GM18951 (cell line): ENCODE results near the gene CYP19A1.
"Not testable (repeated sequence)": the region's sequence is repeated elsewhere in the genome, so short reads cannot be mapped to it uniquely, and the experiment has no call there.

ENCODE experiments used
- POLR2A ChIP-seq: IDR thresholded peaks from 4 replicates; pipeline ENCODE4 v1.6.1; 2011; ENCODE audit warnings: mild to moderate bottlenecking; ENCODE audit not compliant: insufficient read length, insufficient read depth; ENCODE audit errors: extremely low read depth
- in situ Hi-C: fragments of 300-500 bp; cut with MboI; formaldehyde crosslinking; loops from one replicate; pipeline ENCODE4 v1.12.0; 2022; ENCODE audit warnings: low sequenced_read_pairs, mixed read lengths, inconsistent platforms; ENCODE audit not compliant: unreplicated experiment

The CYP19A1 gene

GRCh38 chr15:51190424-51191068, 147.8 kb downstream of the CYP19A1 start:
- in situ Hi-C loops: no loop called here
- no peak for TF ChIP-seq POLR2A

DNA sequence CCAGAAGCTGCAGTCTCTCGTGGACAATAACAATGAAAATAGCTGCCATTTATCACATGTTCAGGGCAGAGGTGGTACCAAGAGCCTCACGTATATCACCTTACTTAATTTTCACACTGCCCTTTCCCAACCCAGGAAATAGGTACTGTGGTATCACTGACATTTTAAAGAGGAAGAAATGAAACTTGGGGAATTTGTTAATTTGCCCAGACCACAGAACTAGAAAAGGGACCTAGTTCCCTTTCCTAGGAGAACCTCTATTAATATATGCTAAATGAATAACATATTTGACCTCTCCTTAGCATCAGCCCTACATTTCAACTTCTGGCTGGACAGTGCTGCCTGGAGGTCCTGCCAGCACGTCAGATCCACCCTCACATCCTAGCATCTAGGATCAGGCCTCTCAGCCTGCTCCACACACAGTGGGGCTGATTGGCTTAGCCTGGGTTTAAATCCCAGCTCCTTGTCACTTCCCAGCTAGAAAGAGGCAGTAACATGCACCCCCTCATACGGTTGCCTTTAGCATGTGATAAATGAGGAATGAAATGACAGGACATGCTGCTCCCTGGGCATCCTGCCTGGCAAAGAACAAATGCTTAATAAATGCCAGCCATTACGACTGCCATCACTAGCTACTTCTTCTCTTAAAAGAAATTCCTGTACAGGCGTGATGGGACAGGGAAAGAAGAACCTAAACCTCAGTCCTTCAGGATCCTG, 148.6 kb downstream of the CYP19A1 start:
- TF ChIP-seq POLR2A: no peak
- in situ Hi-C loops: no loop called here

DNA sequence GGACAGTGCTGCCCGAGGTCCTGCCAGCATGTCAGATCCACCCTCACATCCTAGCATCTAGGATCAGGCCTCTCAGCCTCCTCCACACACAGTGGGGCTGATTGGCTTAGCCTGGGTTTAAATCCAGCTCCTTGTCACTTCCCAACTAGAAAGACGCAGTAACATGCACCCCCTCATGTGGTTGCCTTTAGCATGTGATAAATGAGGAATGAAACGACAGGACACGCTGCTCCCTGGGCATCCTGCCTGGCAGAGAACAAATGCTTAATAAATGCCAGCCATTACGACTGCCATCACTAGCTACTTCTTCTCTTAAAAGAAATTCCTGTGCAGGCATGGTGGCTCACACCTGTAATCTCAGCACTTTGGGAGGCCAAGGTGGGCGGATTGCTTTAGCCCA, 149.6 kb downstream of the CYP19A1 start:
- in situ Hi-C loops: not testable (repeated sequence)

DNA sequence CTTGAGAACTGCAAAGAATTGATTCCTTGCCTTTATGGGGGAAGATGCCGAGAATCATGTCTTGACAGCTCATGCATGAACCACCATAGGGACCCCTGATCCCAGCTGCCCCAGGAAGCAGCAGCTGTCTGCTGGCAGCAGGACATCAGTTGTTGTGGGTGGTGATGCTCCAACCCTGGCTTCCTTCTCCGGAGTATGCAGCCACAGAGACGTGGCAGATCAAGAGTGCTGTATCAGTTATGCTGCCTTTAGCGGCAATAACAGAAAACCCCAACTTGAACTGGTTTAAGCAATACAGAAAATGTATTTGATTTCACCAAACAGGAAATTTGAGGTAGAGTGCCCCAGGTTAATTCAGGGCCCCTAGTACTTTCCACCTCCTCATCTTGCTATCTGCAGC, 151.5 kb downstream of the CYP19A1 start:
- in situ Hi-C loops: no loop called here
- no peak for TF ChIP-seq POLR2A

DNA sequence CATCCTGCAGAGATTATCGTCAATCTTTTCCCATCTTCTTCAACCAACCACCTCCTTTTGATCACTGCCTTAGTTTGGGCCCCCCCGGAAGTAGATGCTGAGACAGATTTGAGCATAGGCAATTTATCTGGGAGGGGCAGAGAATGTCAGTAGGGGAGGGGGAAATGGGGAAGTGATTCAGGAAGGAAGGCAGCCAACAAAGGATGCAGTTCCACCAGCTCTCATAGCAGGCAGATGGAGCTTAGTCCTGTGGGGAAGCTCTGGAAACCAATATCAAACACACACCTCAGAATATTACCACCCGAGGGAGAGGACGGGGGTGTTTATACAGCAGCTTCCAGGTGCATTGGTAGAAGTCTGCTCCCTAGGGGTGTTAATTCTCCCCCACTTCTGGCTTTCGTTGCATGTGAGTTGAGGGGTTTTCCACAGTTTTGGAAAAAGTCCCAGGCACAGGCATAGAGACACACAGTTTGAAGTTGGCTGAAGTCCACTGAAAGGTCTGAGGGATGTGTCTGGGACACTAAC, 152.2 kb downstream of the CYP19A1 start:
- in situ Hi-C loops: no loop called here
- no peak for TF ChIP-seq POLR2A

GRCh38 chr15:51185213-51186159, 152.9 kb downstream of the CYP19A1 start:
- in situ Hi-C loops: no loop called here
- no peak for TF ChIP-seq POLR2A

- in situ Hi-C loops: no loop called here
- no peak for TF ChIP-seq POLR2A
These were observed 153.8 kb downstream of the CYP19A1 start for GRCh38 chr15:51184627-51185026.

DNA sequence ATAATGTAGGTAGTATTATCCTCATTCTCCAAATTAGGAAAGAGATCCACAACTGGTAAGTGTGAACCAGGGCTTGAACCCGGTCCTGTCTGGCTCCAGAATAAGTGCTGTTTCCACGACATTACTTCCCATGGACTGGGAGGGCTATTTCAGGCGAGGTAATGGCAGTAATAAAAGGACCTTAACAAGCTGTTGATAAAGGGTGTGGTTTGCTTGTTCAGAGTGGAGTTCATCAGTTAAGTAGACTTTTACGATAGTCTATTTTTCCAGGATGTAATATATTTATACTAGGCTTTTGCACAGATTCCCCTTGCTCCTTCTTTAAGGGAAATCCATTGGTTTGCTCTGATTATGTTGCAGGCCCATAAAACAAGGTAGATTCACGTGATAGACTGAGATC, 155.3 kb downstream of the CYP19A1 start:
- in situ Hi-C loops: no loop called here
- TF ChIP-seq POLR2A: no peak

- TF ChIP-seq POLR2A: no peak
- in situ Hi-C loops: no loop called here
These were observed 156.5 kb downstream of the CYP19A1 start for GRCh38 chr15:51181905-51182304.

DNA sequence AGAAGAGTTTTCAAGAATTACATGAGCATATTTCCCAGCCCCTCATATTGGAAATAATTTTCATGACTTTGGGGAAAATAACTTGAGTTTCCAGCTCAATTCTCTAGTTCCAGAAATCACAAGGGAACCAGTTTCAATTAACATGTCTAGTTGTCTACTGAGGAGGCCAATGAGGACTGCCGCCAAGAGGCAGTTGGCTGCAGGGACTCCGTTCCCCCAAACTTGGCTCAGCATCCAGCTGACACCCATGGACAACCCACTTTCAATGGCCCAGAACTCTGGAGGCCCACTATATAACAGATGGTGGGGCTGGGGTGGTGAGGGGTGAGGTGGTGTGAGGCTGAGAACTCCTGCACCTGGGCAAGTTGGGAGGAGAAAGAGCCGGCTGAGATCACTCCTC, 157.2 kb downstream of the CYP19A1 start:
- in situ Hi-C loops: no loop called here

DNA sequence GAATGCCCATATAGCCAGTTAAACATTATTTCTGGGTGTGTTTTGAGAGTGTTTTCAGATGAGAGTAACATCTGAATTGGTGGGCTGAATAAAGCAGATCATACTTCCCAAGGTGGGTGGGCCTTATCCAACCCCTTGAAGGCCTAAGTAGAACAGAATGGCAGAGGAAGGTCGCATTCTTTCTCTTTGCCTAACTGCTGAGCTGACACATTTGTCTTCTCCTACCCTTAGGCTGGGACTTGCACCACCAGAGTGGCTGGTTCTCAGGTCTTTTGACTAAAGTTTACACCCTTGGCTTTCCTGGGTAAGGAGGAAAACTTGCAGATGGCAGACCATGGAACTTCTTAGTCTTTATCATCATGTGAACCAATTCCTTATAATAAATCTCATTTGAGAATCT, 157.9 kb downstream of the CYP19A1 start:
- in situ Hi-C loops: no loop called here
- TF ChIP-seq POLR2A: no peak

More for the DNA sequence above, 157.2 kb downstream of the CYP19A1 start:
- no peak for TF ChIP-seq POLR2A

DNA sequence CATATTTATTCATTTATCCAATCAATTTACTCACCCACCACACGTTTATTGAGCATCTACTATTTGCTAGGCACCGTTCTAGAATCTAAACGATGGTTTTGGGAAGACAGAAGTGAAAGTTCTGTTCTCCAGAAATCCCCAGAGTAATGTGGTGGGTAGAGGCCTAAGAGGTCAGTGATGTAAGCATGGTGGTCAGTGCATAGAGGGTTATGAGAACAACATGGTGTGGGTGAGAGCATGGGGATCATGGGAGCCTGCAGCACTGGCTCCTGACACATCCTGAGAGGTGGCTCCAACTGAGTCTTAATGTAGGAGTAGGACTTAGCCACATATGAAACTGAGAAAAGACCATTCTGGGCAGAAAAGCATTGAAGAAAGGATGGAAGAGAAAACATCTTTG, 158.4 kb downstream of the CYP19A1 start:
- in situ Hi-C loops: no loop called here
- no peak for TF ChIP-seq POLR2A

DNA sequence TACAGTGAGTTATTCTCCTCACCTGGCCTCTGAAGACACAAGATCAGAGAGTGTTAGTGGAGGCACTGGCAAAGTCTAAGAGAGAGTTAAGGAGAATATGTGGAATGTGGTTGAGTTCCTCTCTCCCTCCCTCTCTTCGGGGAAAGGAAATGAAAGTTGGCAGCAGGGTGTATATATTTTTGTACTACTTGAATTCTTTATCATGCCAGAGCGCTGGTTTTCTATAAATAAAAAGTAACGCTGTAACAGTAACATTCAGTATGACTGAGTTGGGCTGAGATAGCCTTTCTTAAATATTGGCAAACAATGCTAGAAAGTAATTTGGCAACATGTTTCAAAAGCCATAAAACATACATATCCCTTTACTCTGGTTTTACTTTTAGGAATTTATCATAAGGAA, 166.2 kb downstream of the CYP19A1 start:
- TF ChIP-seq POLR2A: no peak
- in situ Hi-C loops: no loop called here
